Keratinocyte (primary cell): ENCODE measurements around the gene NRIP2. TPM values are rescaled to one million over a fixed set of nuclear protein-coding genes. Genes with fewer than 3 reads are reported as not detected.

Experiments
- DNase-seq: peaks from one replicate; pipeline ENCODE4 v3.0.0-alpha.2; 2011; ENCODE audit warnings: low read depth, missing footprints, low spot score
- FAIRE-seq: peaks from 2 replicates; lab custom pipeline; 2011; peaks lifted over from hg19 to GRCh38; lab: Jason Lieb, UNC
- H2AFZ ChIP-seq: 2 replicates; pipeline ENCODE4 v1.6.0; 2012; ENCODE audit warnings: low read length, control low read depth, inconsistent platforms; ENCODE audit not compliant: control insufficient read depth
- H3K27ac ChIP-seq: 2 replicates; pipeline ENCODE4 v1.5.1; 2011; ENCODE audit warnings: low read length; ENCODE audit not compliant: control insufficient read depth, insufficient read depth
- H3K27me3 ChIP-seq: 3 replicates; pipeline ENCODE4 v1.6.0; 2011; ENCODE audit warnings: low read length; ENCODE audit not compliant: control insufficient read depth, insufficient read depth; ENCODE audit errors: extremely low read depth
- H3K36me3 ChIP-seq, 2 experiments: 2 replicates in 1 of 2; 3 replicates in 1 of 2; pipeline ENCODE4 v1.5.1; 2011; ENCODE audit warnings: low read length in 2 of 2, mild to moderate bottlenecking in 1 of 2; ENCODE audit not compliant: control insufficient read depth in 2 of 2, insufficient read depth in 2 of 2; ENCODE audit errors: extremely low read depth in 1 of 2
- H3K4me1 ChIP-seq: 3 replicates; pipeline ENCODE4 v1.5.1; 2011; ENCODE audit warnings: low read length; ENCODE audit not compliant: control insufficient read depth, insufficient read depth; ENCODE audit errors: extremely low read depth
- H3K4me2 ChIP-seq: 3 replicates; pipeline ENCODE4 v1.6.0; 2011; ENCODE audit warnings: low read depth, low read length; ENCODE audit not compliant: control insufficient read depth, insufficient read depth; ENCODE audit errors: extremely low read depth
- H3K4me3 ChIP-seq, 3 experiments: fragments of 200-600 bp in 1 of 3; sonication (generic) in 1 of 3; 2 replicates in 2 of 3; 3 replicates in 1 of 3; pipeline ENCODE4 v1.5.1; 2011 to 2016; ENCODE audit warnings: low read length in 3 of 3, mild to moderate bottlenecking in 3 of 3, control low read depth in 2 of 3, inconsistent platforms in 1 of 3, low read depth in 1 of 3, mixed read lengths in 1 of 3, mixed run types in 1 of 3, moderate library complexity in 1 of 3; ENCODE audit not compliant: control insufficient read depth in 2 of 3, insufficient read depth in 2 of 3; ENCODE audit errors: extremely low read depth in 1 of 3
- H3K79me2 ChIP-seq: 2 replicates; pipeline ENCODE4 v1.6.0; 2012; ENCODE audit warnings: low read length; ENCODE audit not compliant: control insufficient read depth, insufficient read depth
- H3K9ac ChIP-seq: 3 replicates; pipeline ENCODE4 v1.6.0; 2011; ENCODE audit warnings: low read length; ENCODE audit not compliant: control insufficient read depth, insufficient read depth; ENCODE audit errors: extremely low read depth
- H3K9me1 ChIP-seq: 3 replicates; pipeline ENCODE4 v1.6.0; 2011; ENCODE audit warnings: low read length; ENCODE audit not compliant: control insufficient read depth, insufficient read depth; ENCODE audit errors: extremely low read depth
- H3K9me3 ChIP-seq: 2 replicates; pipeline ENCODE4 v1.5.1; 2012; ENCODE audit warnings: low read depth, low read length; ENCODE audit not compliant: control insufficient read depth
- H4K20me1 ChIP-seq: 3 replicates; pipeline ENCODE4 v1.6.0; 2011; ENCODE audit warnings: low read length; ENCODE audit not compliant: control insufficient read depth, insufficient read depth; ENCODE audit errors: extremely low read depth
- EZH2 ChIP-seq: IDR thresholded peaks from one replicate; pipeline ENCODE4 v1.6.1; 2012; ENCODE audit warnings: inconsistent platforms, mild to moderate bottlenecking, low read length, moderate library complexity
- dilution Hi-C: fragments of 300-500 bp; cut with MboI; formaldehyde crosslinking; loops from one replicate; pipeline ENCODE4 v1.7.0; 2020; ENCODE audit warnings: low sequenced_read_pairs; ENCODE audit not compliant: extremely low pct_ligation_motif_present
- polyA plus RNA-seq, 5 experiments: library from polyadenylated mRNA; depleted of rRNA in 3 of 5; stranded (reverse) in 3 of 5; stranded (forward) in 1 of 5; unstranded in 1 of 5; fragments of >200 nt; gene quantifications; 1 replicate in 1 of 5; 2 replicates in 3 of 5; 3 replicates in 1 of 5; pipeline versions ENCODE4 v1.2.1 to v1.2.3, GENCODE V29; 2011 to 2012; ENCODE audit warnings: missing spikeins in 2 of 5, low read depth in 1 of 5, low replicate concordance in 1 of 5
- TF ChIP-seq, protein P1 (sequence below), 3 experiments: IDR thresholded peaks in 1 of 3; conservative IDR thresholded peaks in 1 of 3; optimal IDR thresholded peaks in 1 of 3; 2 replicates in 2 of 3; 3 replicates in 1 of 3; pipeline versions ENCODE3 to v1.5.1; 2011; ENCODE audit warnings: low read length in 3 of 3, mild to moderate bottlenecking in 3 of 3, moderate library complexity in 2 of 3, control low read depth in 1 of 3, inconsistent platforms in 1 of 3; ENCODE audit not compliant: insufficient read depth in 2 of 3; ENCODE audit errors: extremely low read depth in 1 of 3

Gene NRIP2
- polyA plus RNA-seq, 1 donor (not counting 4 experiments of a cell fraction or from before 2014, with no cell fraction given) = not detected

- Histone ChIP-seq H3K9me1 (no peaks in the 10 kb centered on the region), H3K27me3 (no peaks in the 10 kb centered on the region), H3K4me3 (no peak overlapping the region), H4K20me1 (no peaks in the 10 kb centered on the region), H3K9ac (no peak overlapping the region), H3K4me2 (no peak overlapping the region), H3K36me3 (peaks cover 2 to 20% of the 10 kb centered on the region in 2 experiments), H3K9me3 (no peaks in the 10 kb centered on the region), H3K27ac (no peak overlapping the region), H2AFZ (no peak overlapping the region), H3K4me1 (no peaks in the 10 kb centered on the region), H3K79me2 (no peaks in the 10 kb centered on the region)
- FAIRE-seq (no peak), DNase-seq (no peak)
- TF ChIP-seq, protein P1, sequence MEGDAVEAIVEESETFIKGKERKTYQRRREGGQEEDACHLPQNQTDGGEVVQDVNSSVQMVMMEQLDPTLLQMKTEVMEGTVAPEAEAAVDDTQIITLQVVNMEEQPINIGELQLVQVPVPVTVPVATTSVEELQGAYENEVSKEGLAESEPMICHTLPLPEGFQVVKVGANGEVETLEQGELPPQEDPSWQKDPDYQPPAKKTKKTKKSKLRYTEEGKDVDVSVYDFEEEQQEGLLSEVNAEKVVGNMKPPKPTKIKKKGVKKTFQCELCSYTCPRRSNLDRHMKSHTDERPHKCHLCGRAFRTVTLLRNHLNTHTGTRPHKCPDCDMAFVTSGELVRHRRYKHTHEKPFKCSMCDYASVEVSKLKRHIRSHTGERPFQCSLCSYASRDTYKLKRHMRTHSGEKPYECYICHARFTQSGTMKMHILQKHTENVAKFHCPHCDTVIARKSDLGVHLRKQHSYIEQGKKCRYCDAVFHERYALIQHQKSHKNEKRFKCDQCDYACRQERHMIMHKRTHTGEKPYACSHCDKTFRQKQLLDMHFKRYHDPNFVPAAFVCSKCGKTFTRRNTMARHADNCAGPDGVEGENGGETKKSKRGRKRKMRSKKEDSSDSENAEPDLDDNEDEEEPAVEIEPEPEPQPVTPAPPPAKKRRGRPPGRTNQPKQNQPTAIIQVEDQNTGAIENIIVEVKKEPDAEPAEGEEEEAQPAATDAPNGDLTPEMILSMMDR (optimal IDR thresholded peaks at IDR 0.05 in 1 of 3, IDR thresholded peaks at IDR 0.05 in 1 of 3, conservative IDR thresholded peaks at IDR 0.05 in 1 of 3; ENCODE audit: extremely low read depth in 1 of 3, insufficient read depth in 2 of 3, low read length in 3 of 3) = no peak
- no peak for TF ChIP-seq EZH2
- dilution Hi-C loops = no loop called here
Observed at GRCh38 chr12:2860170-2860569, 25.3 kb upstream of the NRIP2 start.

DNA sequence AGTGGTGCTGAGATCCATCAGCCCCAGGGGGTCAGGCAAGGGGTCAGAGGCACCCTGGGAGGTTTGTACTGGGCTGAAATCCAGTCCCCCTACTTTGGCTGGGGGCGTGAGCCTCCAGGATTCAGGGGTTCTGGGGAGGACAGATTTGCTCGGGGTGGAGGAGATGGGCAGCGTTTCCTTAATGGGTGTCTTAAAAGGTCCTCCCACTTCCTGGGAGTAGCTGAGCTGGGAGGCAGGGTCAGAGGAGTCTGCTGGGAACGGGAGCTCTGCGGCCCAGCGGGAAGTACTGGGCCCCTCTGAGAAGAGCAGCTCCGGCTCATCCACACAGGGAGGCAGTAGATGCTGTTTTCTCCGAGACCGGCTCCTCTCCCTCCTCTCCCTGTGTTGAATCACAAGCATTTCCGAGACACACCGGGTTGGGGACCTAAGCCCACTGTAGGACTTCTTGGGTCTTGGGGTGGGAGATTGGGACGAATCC is 24.1 kb upstream of the NRIP2 start:
- TF ChIP-seq, protein P1 (optimal IDR thresholded peaks at IDR 0.05 in 1 of 3, IDR thresholded peaks at IDR 0.05 in 1 of 3, conservative IDR thresholded peaks at IDR 0.05 in 1 of 3; ENCODE audit: extremely low read depth in 1 of 3, insufficient read depth in 2 of 3, low read length in 3 of 3) = no peak
- TF ChIP-seq EZH2 = no peak
- H3K36me3 ChIP-seq = peaks cover 0 to 16% of the 10 kb centered on the region in 2 experiments
- no peaks in the 10 kb centered on the region for H3K9me3 ChIP-seq
- DNase-seq (no peak), FAIRE-seq (no peak)
- no peaks in the 10 kb centered on the region for H3K27me3 ChIP-seq
- H3K79me2 ChIP-seq = no peaks in the 10 kb centered on the region
- H3K27ac ChIP-seq = no peak overlapping the region
- no peaks in the 10 kb centered on the region for H4K20me1 ChIP-seq
- no peak overlapping the region for H2AFZ ChIP-seq
- no peak overlapping the region for H3K9ac ChIP-seq
- dilution Hi-C loops = no loop called here
- no peaks in the 10 kb centered on the region for H3K4me1 ChIP-seq
- no peak overlapping the region for H3K4me2 ChIP-seq
- no peaks in the 10 kb centered on the region for H3K9me1 ChIP-seq
- no peak overlapping the region for H3K4me3 ChIP-seq
